HPDE6-E6E7 (cell line): ENCODE results near the gene LVRN.
"Not testable (repeated sequence)": the region's sequence is repeated elsewhere in the genome, so short reads cannot be mapped to it uniquely, and the experiment has no call there.

Source experiments
- DNase-seq: peaks from one replicate; pipeline ENCODE4 v3.0.0; 2011; ENCODE audit warnings: missing footprints; ENCODE audit errors: extremely low spot score

LVRN gene

DNA sequence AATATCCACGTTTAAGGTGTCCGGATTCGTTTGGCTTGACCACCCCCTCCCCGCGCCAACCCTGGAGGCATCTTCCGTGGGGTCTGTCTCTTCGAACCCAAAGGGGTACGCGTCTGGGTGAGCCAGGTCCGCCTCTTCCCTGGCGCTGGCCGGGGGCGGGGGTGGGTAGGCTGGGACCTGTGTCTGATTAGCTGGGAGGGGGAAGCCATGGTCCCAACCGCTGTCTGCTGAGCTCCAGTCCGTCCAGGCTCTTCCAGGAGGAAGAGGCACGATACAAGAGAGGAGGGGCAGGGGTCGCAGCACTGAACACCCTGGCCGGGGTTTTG, at the start of gene LVRN:
TSS of gene LVRN (plus strand) at position 237 of the 326 bp plus-strand sequence. CDS start 143 bp downstream, outside the sequence.
- no peak for DNase-seq

DNA sequence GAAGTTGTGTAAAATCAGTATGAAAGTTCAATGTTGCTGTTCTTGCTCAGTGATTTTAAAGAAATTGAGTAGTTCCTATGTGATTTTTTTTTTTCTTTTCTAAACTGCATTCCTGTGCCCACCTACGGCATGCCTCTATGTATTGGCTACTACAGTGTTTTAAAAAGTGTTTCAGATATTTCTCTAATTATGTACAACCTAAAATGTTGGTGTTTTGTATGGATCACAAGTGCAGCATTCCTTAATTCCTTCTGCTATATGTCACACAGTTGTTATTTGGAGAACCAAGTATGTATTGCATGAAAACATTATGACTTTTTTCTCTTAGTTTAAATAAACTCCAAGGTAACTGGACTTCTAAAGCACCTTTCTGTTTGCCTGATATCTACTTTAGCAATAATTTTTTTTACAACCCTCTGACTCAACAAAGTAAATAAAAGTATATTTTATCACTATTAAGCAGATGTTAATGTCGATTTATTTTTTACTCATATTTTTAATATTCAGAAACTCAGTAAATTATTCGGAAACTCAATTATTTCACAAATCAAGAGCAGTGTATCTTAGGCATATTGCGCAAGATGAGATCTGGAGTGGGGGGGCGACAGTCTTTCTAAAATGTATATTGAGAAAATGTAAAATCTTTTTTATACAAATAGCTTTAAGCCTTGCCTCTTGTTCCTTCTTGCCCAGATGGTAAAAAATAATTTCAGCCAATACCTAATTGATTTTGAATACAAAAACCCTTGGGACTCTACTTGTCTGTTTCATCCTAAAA, 48.5 kb upstream of the LVRN start:
- not testable (repeated sequence) for DNase-seq

GRCh38 chr5:115920171-115920725, 42.0 kb upstream of the LVRN start:
- no peak for DNase-seq

- peak; percentile 28 for DNase-seq
These were observed 33.5 kb upstream of the LVRN start for GRCh38 chr5:115928578-115929407.

GRCh38 chr5:115930171-115930570, 32.1 kb upstream of the LVRN start:
- not testable (repeated sequence) for DNase-seq

DNA sequence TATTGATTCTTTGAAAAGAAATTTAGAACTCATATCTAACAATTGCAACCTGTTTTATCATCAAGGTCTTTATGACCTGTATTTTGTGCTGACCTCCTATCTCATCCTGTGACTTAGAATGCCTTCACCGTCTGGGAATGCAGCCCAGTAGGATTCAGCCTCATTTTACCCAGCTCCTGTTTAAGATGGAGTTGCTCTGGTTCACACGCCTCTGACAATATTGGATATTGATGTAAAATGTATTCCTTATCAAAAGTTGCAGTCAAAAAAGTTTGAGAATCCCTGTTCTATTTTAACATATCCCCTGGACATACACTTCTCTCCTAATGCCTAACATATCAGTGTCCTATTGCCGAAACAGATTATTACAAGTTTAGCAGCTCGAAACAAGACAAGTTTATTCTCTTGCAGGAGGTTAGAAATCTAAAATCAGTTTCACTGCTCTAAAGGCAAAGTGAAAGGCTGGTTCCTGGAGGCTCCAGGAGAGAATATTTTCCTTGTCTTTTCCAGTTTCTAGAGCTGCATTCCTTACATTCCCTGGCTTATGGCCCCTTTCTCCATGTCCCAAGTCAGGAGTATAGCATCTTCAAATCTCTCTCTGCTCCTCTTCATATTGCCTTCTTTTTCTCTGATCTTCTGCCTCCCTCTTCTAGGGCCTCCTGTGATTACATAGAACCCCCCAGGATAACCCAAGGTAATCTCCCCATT, 31.5 kb upstream of the LVRN start:
- DNase-seq, result no peak

DNA sequence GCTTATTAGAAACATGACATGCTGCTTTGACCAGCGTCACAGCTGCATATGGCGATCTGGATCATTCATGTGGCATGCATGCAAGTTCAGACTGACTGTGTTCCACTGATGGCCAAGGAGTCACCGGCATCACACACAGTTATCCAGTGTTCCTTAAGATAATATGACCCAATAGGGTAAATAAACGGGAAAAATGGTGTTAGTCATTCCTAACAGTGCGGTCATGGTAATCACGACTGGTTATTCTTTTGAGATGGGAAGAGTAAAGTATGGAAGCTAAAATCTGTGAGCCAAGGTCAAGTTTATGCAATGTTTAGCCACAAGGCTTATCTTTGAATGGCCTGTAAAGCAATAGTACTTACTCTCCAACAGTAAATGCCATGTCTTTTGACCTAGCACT, 29.3 kb upstream of the LVRN start:
- no peak for DNase-seq

- no peak for DNase-seq
These were observed 27.8 kb upstream of the LVRN start for GRCh38 chr5:115934388-115934974.

- no peak for DNase-seq
These were observed 26.2 kb upstream of the LVRN start for GRCh38 chr5:115936031-115936430.

DNA sequence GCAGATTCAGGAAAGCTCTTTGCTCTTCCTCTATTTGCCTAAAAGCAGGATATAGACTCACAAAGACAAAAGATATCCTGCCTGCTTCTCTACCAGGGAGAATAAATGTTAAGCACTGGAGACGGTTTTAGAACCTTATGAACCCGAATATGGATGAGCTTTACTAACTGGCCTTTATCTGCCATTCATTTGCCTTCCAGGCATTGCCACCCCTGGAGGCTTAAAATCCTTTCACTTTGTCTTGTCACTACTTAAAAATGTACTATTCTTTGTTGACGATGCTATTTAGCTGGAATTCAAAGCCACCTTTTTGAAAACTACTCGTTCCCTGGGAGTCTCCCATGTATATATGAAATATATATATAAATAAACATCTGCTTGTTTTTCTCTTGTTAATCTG, 23.2 kb upstream of the LVRN start:
- DNase-seq, result no peak

DNA sequence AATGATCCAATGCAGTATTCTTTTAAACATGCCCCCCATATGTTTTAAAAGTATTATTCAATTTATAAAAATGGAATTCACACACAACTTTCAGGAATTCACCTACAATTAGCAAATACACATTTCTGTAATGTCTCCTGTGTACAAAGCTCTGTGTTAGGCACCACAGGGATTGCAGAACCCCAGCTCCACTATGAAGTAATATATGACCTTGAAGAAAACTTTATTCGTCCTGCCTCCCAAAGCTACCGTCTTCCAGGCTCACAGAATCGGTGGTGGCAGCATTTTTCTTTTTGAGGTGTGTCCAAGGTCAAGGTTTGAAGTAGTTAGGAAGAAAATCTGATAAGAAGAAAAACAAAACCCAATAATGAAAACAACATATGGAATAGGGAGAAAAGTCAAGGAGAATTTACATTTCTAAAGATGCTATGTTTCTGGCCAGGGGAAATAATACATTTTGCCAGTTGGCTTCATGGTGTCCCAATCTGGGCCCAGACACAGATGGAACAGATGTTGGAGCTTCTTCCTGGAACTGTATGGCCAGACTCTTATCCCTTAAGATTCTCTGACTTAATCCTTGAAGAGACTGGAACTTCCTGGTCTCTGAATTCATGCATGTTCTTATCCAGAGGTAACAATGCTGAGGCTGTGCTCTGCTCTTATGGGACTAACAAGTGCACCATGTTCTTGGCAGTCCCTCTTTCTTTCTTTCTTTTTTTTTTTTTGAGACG, 22.0 kb upstream of the LVRN start:
- DNase-seq, result no peak

DNA sequence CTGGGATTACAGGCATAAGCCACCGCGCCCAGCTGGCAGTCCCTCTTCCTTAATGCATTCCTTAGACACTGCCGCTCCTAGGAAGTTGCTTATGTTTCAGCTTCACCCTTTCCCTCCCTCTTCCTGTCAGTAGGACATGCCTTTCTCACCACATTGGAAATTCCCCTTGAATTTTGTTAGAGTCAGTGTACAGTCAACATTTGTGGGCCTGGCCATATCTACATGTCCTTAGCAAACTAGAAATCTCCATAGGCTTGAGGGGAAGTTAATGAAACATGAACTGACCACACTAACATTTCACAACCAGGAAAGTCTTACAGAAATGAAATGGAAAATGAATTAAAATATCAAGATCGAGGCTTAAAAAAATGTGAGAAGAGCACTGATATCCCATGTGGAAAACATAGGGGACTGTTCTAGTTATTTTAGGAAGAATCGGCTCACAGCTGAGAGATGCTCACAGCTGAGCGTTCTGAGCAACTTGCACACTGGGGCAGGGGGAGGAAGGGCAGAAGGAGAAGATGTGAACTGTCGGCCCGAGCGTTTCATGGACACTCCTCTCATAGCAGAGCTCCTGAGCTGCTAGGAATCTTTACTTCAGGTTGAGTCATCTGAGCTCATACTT, 21.1 kb upstream of the LVRN start:
- peak; percentile 82 for DNase-seq

GRCh38 chr5:115944501-115944900, 17.8 kb upstream of the LVRN start:
- DNase-seq, result no peak

DNA sequence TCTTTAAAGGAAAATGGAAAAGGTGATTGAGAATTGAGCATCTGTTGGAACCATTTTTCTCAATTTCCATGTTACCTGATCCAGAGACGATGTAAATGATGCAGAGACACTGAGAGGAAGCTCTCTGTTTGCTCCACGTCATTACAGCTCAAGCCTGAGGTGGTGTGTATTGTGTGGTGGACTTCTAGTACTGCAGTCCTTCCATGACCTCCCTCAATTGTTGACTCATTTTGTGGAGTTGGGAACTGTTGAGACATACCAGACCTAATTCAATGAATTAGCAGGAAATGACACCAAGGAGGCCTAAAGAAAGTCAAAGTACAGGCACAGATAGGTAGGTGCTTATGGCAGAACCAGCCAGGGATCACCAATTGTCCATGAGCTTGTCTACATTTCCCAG, 15.6 kb upstream of the LVRN start:
- no peak for DNase-seq

- no peak for DNase-seq
These were observed 15.0 kb upstream of the LVRN start for GRCh38 chr5:115947260-115947659.

GRCh38 chr5:115948091-115948534, 14.2 kb upstream of the LVRN start:
- no peak for DNase-seq

DNA sequence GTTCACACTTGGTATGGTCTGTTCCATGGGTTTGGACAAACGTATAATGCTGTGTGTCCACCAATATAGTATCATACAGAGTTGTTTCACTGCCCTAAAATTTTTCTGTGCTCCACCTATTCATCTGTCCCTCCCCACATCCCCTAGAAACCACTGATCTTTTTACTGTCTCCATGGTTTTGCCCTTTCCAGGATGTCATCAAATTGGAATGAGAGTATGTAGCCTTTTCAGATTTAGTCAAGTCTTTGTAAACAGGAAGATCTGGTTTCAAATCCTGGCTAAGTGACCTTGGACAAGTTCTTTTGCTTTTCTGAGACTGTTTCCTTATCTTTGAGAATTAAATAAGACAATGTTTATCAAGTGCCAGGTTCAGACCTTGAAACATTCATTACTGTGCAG, 13.2 kb upstream of the LVRN start:
- DNase-seq, result no peak

GRCh38 chr5:115952588-115952987, 9.7 kb upstream of the LVRN start:
- no peak for DNase-seq

- DNase-seq, result no peak
These were observed 8.1 kb upstream of the LVRN start for GRCh38 chr5:115954144-115954543.

DNA sequence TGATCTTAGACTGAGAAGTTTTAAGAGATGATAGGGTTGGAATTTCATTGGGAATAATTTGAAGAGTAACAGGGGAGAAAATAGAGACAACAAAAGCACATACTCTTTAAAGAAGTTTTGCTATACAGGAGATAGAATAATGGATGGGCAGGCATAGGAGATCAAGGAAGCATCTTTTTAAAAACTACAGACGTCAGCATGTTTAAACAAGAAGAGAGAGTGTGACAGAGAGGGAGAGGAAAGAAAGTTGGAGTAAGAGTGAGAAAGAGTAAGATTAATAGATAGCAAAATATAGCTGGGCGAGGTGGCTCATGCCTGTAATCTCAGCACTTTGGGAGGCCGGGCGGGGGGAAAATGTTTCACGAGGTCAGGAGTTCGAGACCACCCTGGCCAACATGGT, 5.3 kb upstream of the LVRN start:
- DNase-seq, result no peak
